Liver (tissue), 3 donors: Measurements from ENCODE around the gene GMPS.

Experiments used
- EGR1 ChIP-seq, 2 donors: IDR thresholded peaks; 2 replicates each; pipeline ENCODE4 v1.6.1; 2016 to 2018; ENCODE audit warnings: antibody characterized with exemption in 2 of 2, low read depth in 2 of 2
- FOXA1 ChIP-seq: IDR thresholded peaks from 2 replicates; pipeline ENCODE4 v1.6.1; 2016; ENCODE audit warnings: antibody characterized with exemption
- HNF4G ChIP-seq: IDR thresholded peaks from 2 replicates; pipeline ENCODE4 v1.6.1; 2016; ENCODE audit warnings: antibody characterized with exemption
- JUND ChIP-seq, 2 donors: IDR thresholded peaks; 2 replicates each; pipeline ENCODE4 v1.6.1; 2016; ENCODE audit warnings: antibody characterized with exemption in 2 of 2
- RAD21 ChIP-seq, 2 donors: IDR thresholded peaks; 2 replicates each; pipeline ENCODE4 v1.6.1; 2016; ENCODE audit warnings: antibody characterized with exemption in 2 of 2, mild to moderate bottlenecking in 2 of 2
- SP1 ChIP-seq: IDR thresholded peaks from 2 replicates; pipeline ENCODE4 v1.6.1; 2018; ENCODE audit warnings: antibody characterized with exemption, mild to moderate bottlenecking
- TAF1 ChIP-seq: conservative IDR thresholded peaks from 2 replicates; pipeline ENCODE4 v1.6.1; 2016; ENCODE audit warnings: antibody characterized with exemption, mild to moderate bottlenecking
- TF ChIP-seq, protein P1 (sequence below): fragments of 150-350 bp; IDR thresholded peaks from 2 replicates; pipeline ENCODE4 v1.5.1; 2017; ENCODE audit warnings: improper control_type of control experiment, low read depth, low read length; ENCODE audit not compliant: missing input control
- TF ChIP-seq, protein P2 (sequence below): IDR thresholded peaks from 2 replicates; pipeline ENCODE4 v1.6.1; 2016; ENCODE audit warnings: antibody characterized with exemption
- TF ChIP-seq, protein P3 (sequence below): IDR thresholded peaks from 2 replicates; pipeline ENCODE4 v1.6.1; 2016; ENCODE audit warnings: antibody characterized with exemption, mild to moderate bottlenecking
- donor health status: healthy.
- donor health status: healthy.

DNA sequence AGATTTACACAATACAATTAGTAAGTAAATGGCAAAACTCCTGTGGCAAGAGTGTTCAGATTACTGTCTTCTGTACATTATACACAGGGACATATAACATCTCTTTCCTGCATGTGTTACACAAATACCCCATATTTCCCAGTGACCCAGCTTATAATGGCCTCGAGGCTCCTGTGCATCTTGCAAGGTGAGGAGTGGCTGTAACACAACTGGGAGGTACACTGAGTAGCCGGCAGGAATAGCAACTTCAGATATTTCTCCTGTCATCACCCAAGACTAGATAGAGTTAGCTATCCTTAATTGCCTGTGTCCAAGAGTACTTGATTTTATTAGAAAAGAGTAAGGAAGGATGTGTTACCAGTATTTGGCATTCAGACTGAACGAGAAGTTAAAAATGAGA, 5.6 kb downstream of the GMPS start:
- no peak for TF ChIP-seq TAF1
- TF ChIP-seq, protein P1, sequence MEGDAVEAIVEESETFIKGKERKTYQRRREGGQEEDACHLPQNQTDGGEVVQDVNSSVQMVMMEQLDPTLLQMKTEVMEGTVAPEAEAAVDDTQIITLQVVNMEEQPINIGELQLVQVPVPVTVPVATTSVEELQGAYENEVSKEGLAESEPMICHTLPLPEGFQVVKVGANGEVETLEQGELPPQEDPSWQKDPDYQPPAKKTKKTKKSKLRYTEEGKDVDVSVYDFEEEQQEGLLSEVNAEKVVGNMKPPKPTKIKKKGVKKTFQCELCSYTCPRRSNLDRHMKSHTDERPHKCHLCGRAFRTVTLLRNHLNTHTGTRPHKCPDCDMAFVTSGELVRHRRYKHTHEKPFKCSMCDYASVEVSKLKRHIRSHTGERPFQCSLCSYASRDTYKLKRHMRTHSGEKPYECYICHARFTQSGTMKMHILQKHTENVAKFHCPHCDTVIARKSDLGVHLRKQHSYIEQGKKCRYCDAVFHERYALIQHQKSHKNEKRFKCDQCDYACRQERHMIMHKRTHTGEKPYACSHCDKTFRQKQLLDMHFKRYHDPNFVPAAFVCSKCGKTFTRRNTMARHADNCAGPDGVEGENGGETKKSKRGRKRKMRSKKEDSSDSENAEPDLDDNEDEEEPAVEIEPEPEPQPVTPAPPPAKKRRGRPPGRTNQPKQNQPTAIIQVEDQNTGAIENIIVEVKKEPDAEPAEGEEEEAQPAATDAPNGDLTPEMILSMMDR, result no peak
- TF ChIP-seq JUND (IDR thresholded peaks at IDR 0.05), result no peak
- no peak for TF ChIP-seq HNF4G
- no peak for TF ChIP-seq FOXA1
- TF ChIP-seq, protein P2, sequence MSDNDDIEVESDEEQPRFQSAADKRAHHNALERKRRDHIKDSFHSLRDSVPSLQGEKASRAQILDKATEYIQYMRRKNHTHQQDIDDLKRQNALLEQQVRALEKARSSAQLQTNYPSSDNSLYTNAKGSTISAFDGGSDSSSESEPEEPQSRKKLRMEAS, result no peak
- no peak for TF ChIP-seq SP1
- TF ChIP-seq, protein P3, sequence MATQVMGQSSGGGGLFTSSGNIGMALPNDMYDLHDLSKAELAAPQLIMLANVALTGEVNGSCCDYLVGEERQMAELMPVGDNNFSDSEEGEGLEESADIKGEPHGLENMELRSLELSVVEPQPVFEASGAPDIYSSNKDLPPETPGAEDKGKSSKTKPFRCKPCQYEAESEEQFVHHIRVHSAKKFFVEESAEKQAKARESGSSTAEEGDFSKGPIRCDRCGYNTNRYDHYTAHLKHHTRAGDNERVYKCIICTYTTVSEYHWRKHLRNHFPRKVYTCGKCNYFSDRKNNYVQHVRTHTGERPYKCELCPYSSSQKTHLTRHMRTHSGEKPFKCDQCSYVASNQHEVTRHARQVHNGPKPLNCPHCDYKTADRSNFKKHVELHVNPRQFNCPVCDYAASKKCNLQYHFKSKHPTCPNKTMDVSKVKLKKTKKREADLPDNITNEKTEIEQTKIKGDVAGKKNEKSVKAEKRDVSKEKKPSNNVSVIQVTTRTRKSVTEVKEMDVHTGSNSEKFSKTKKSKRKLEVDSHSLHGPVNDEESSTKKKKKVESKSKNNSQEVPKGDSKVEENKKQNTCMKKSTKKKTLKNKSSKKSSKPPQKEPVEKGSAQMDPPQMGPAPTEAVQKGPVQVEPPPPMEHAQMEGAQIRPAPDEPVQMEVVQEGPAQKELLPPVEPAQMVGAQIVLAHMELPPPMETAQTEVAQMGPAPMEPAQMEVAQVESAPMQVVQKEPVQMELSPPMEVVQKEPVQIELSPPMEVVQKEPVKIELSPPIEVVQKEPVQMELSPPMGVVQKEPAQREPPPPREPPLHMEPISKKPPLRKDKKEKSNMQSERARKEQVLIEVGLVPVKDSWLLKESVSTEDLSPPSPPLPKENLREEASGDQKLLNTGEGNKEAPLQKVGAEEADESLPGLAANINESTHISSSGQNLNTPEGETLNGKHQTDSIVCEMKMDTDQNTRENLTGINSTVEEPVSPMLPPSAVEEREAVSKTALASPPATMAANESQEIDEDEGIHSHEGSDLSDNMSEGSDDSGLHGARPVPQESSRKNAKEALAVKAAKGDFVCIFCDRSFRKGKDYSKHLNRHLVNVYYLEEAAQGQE, result no peak
- TF ChIP-seq EGR1 (IDR thresholded peaks at IDR 0.05; ENCODE audit: low read depth in 2 of 2), result no peak
- no peak for TF ChIP-seq RAD21 (IDR thresholded peaks at IDR 0.05)
